CMK (cell line): ENCODE measurements around the gene SPIC.
"Not testable (repeated sequence)": the region's sequence is repeated elsewhere in the genome, so short reads cannot be mapped to it uniquely, and the experiment has no call there.

ENCODE experiments used
- DNase-seq: peaks from one replicate; pipeline ENCODE4 v3.0.0-alpha.2; 2010; ENCODE audit warnings: low read depth

Gene SPIC

GRCh38 chr12:101474711-101475386, at the start of gene SPIC:
Gene SPIC (plus strand): TSS chr12:101475336. CDS start chr12:101476905, 1,569 bp downstream.
- DNase-seq, result no peak

- no peak for DNase-seq
These were observed 44.7 kb upstream of the SPIC start for GRCh38 chr12:101430456-101430855.

- DNase-seq, result no peak
These were observed 39.0 kb upstream of the SPIC start for GRCh38 chr12:101436136-101436535.

GRCh38 chr12:101439236-101439635, 35.9 kb upstream of the SPIC start:
- DNase-seq, result no peak

GRCh38 chr12:101441461-101442224, 33.5 kb upstream of the SPIC start:
- DNase-seq, result no peak

GRCh38 chr12:101455685-101456084, 19.5 kb upstream of the SPIC start:
- no peak for DNase-seq

- DNase-seq, result no peak
These were observed 15.3 kb upstream of the SPIC start for GRCh38 chr12:101459642-101460346.

GRCh38 chr12:101468948-101469347, 6.2 kb upstream of the SPIC start:
- no peak for DNase-seq

- no peak for DNase-seq
These were observed 4.2 kb upstream of the SPIC start for GRCh38 chr12:101470939-101471338.

GRCh38 chr12:101471878-101472277, 3.3 kb upstream of the SPIC start:
- not testable (repeated sequence) for DNase-seq

GRCh38 chr12:101474248-101474647, 888 bp upstream of the SPIC start:
- DNase-seq, result no peak

GRCh38 chr12:101475751-101476305, 692 bp downstream of the SPIC start:
- no peak for DNase-seq

GRCh38 chr12:101480849-101481248, 5.7 kb downstream of the SPIC start:
- DNase-seq, result no peak

- no peak for DNase-seq
These were observed 9.9 kb downstream of the SPIC start for GRCh38 chr12:101485021-101485420.

GRCh38 chr12:101488469-101488868, 13.3 kb downstream of the SPIC start:
- no peak for DNase-seq

- no peak for DNase-seq
These were observed 15.3 kb downstream of the SPIC start for GRCh38 chr12:101490286-101490920.

- no peak for DNase-seq
These were observed 16.2 kb downstream of the SPIC start for GRCh38 chr12:101491329-101491728.

- DNase-seq, result no peak
These were observed 18.4 kb downstream of the SPIC start for GRCh38 chr12:101493556-101493955.

GRCh38 chr12:101498252-101498651, 23.1 kb downstream of the SPIC start:
- DNase-seq, result no peak

GRCh38 chr12:101501410-101501995, 26.4 kb downstream of the SPIC start:
- DNase-seq, result no peak

- no peak for DNase-seq
These were observed 46.0 kb downstream of the SPIC start for GRCh38 chr12:101521136-101521535.

GRCh38 chr12:101527682-101528081, 52.5 kb downstream of the SPIC start:
- no peak for DNase-seq
